HepG2 (cell line): ENCODE results near the gene SFXN5. TPM values are rescaled to one million over a fixed set of nuclear protein-coding genes. Genes with fewer than 3 reads are reported as not detected.

Experiments used
- CBX5 ChIP-seq: sonication (generic); formaldehyde crosslinking; IDR thresholded peaks from 2 replicates; pipeline ENCODE4 v1.4.0; 2020; ENCODE audit warnings: missing genetic modification reagents, borderline replicate concordance
- EED ChIP-seq: sonication (generic); formaldehyde crosslinking; IDR thresholded peaks from 2 replicates; pipeline ENCODE4 v1.5.0; 2020; ENCODE audit warnings: mild to moderate bottlenecking, missing genetic modification reagents
- EP300 ChIP-seq, 3 experiments: sonication (generic) in 1 of 3; formaldehyde crosslinking in 1 of 3; IDR thresholded peaks; 2 replicates each; pipeline versions ENCODE4 v1.5.1 to v1.6.1; 2011 to 2020; ENCODE audit warnings: low read depth in 2 of 3, low read length in 2 of 3, borderline replicate concordance in 1 of 3, improper control_type of control experiment in 1 of 3, mild to moderate bottlenecking in 1 of 3, missing genetic modification reagents in 1 of 3, moderate library complexity in 1 of 3
- ESRRA ChIP-seq: sonication (generic); formaldehyde crosslinking; IDR thresholded peaks from 2 replicates; pipeline ENCODE4 v1.5.1; 2020; ENCODE audit warnings: mild to moderate bottlenecking, low read depth, missing genetic modification reagents
- KDM2A ChIP-seq: sonication (generic); formaldehyde crosslinking; IDR thresholded peaks from 2 replicates; pipeline ENCODE4 v1.4.0; 2020; ENCODE audit warnings: low read depth, missing genetic modification reagents, borderline replicate concordance
- MED13 ChIP-seq: sonication (generic); formaldehyde crosslinking; IDR thresholded peaks from 2 replicates; pipeline ENCODE4 v1.5.0; 2020; ENCODE audit warnings: missing genetic modification reagents
- MXD4 ChIP-seq: IDR thresholded peaks from 2 replicates; pipeline ENCODE4 v1.6.1; 2016; ENCODE audit warnings: mild to moderate bottlenecking, missing biosample characterization, missing genetic modification reagents
- NBN ChIP-seq: fragments of 450-650 bp; conservative IDR thresholded peaks from 2 replicates; pipeline ENCODE4 v1.6.1; 2017
- POLR2A ChIP-seq, 2 experiments: IDR thresholded peaks; 2 replicates each; pipeline ENCODE4 v1.6.1; 2011; ENCODE audit warnings: low read depth in 2 of 2, low read length in 2 of 2, mild to moderate bottlenecking in 1 of 2, moderate library complexity in 1 of 2; ENCODE audit not compliant: insufficient read depth in 1 of 2
- PPARG ChIP-seq: conservative IDR thresholded peaks from 2 replicates; pipeline ENCODE4 v1.6.1; 2016; ENCODE audit warnings: missing biosample characterization, missing genetic modification reagents
- RELA ChIP-seq: sonication (generic); formaldehyde crosslinking; IDR thresholded peaks from 2 replicates; pipeline ENCODE4 v1.4.0; 2020; ENCODE audit warnings: missing genetic modification reagents
- REPIN1 ChIP-seq: sonication (generic); formaldehyde crosslinking; IDR thresholded peaks from 2 replicates; pipeline ENCODE4 v1.8.0; 2022; ENCODE audit warnings: missing genetic modification reagents, low read depth, mild to moderate bottlenecking, borderline replicate concordance
- SIN3B ChIP-seq: fragments of 150-350 bp; IDR thresholded peaks from 2 replicates; pipeline ENCODE4 v1.6.1; 2014; ENCODE audit warnings: low read length
- SMAD9 ChIP-seq: sonication (generic); formaldehyde crosslinking; IDR thresholded peaks from 2 replicates; pipeline ENCODE4 v1.5.1; 2020; ENCODE audit warnings: mild to moderate bottlenecking, missing genetic modification reagents
- SMC3 ChIP-seq: IDR thresholded peaks from 2 replicates; pipeline ENCODE4 v1.6.1; 2011; ENCODE audit warnings: low read length, improper control_type of control experiment
- SSRP1 ChIP-seq: IDR thresholded peaks from 2 replicates; pipeline ENCODE4 v1.6.1; 2016; ENCODE audit warnings: control low read depth
- ZBTB1 ChIP-seq: sonication (generic); formaldehyde crosslinking; IDR thresholded peaks from 2 replicates; pipeline ENCODE4 v1.4.0; 2020; ENCODE audit warnings: missing genetic modification reagents, borderline replicate concordance
- ZNF207 ChIP-seq: fragments of 450-650 bp; IDR thresholded peaks from 2 replicates; pipeline ENCODE4 v1.6.1; 2016; ENCODE audit warnings: antibody characterized with exemption, borderline replicate concordance
- ZNF335 ChIP-seq: sonication (generic); formaldehyde crosslinking; IDR thresholded peaks from 2 replicates; pipeline ENCODE4 v1.4.0; 2020; ENCODE audit warnings: missing genetic modification reagents
- ZNF484 ChIP-seq: sonication (generic); formaldehyde crosslinking; IDR thresholded peaks from 2 replicates; pipeline ENCODE4 v1.5.1; 2020; ENCODE audit warnings: mild to moderate bottlenecking, low read depth, missing genetic modification reagents, borderline replicate concordance
- ZNF615 ChIP-seq: sonication (generic); formaldehyde crosslinking; IDR thresholded peaks from 2 replicates; pipeline ENCODE4 v1.5.0; 2020; ENCODE audit warnings: mild to moderate bottlenecking, missing genetic modification reagents, borderline replicate concordance
- ZNF644 ChIP-seq: IDR thresholded peaks from 2 replicates; pipeline ENCODE4 v1.6.1; 2016; ENCODE audit warnings: low read depth
- ZNF878 ChIP-seq: sonication (generic); formaldehyde crosslinking; IDR thresholded peaks from 2 replicates; pipeline ENCODE4 v1.8.1; 2023; ENCODE audit warnings: mild to moderate bottlenecking, missing genetic modification reagents, moderate library complexity
- polyA plus RNA-seq, 8 experiments: library from polyadenylated mRNA; depleted of rRNA in 3 of 8; stranded (reverse) in 7 of 8; unstranded in 1 of 8; fragments of >200 nt; fragmentation: Illumina TruSeq in 4 of 8; extraction: Trizol in 4 of 8; gene quantifications; 2 replicates each; pipeline versions ENCODE4 v1.2.1 to v1.2.3, GENCODE V29; 2011 to 2016; ENCODE audit warnings: low read depth in 4 of 8, missing spikeins in 1 of 8, mixed read lengths in 1 of 8; ENCODE audit not compliant: insufficient read depth in 1 of 8
- total RNA-seq, 5 experiments: library from RNA; depleted of rRNA; stranded (reverse); fragments of >200 nt; fragmentation: Illumina TruSeq; extraction: Trizol; gene quantifications; 2 replicates each; pipeline ENCODE4 v1.2.3, GENCODE V29; 2016; ENCODE audit warnings: low read depth in 1 of 5
- TF ChIP-seq, protein P1 (sequence below): sonication (generic); formaldehyde crosslinking; IDR thresholded peaks from 2 replicates; pipeline ENCODE4 v1.4.0; 2020; ENCODE audit warnings: mild to moderate bottlenecking, missing genetic modification reagents
- TF ChIP-seq, protein P2 (sequence below): sonication (generic); IDR thresholded peaks from 2 replicates; pipeline ENCODE4 v1.6.1; 2016; ENCODE audit warnings: low read depth, borderline replicate concordance
- TF ChIP-seq, protein P3 (sequence below): sonication (generic); formaldehyde crosslinking; IDR thresholded peaks from 2 replicates; pipeline ENCODE4 v1.4.0; 2020; ENCODE audit warnings: mild to moderate bottlenecking, missing genetic modification reagents
- TF ChIP-seq, protein P4 (sequence below): sonication (generic); formaldehyde crosslinking; IDR thresholded peaks from 2 replicates; pipeline ENCODE4 v1.4.0; 2020; ENCODE audit warnings: mild to moderate bottlenecking, low read depth, missing genetic modification reagents
- TF ChIP-seq, protein P5 (sequence below): IDR thresholded peaks from 2 replicates; pipeline ENCODE4 v1.6.1; 2016; ENCODE audit warnings: missing compliant biosample characterization, missing genetic modification reagents, borderline replicate concordance
- TF ChIP-seq, protein P6 (sequence below): sonication (generic); formaldehyde crosslinking; IDR thresholded peaks from 2 replicates; pipeline ENCODE4 v1.8.0; 2022; ENCODE audit warnings: missing genetic modification reagents, mild to moderate bottlenecking, inconsistent platforms, borderline replicate concordance

Gene SFXN5
- total and polyA plus RNA-seq, 2 of the 13 experiments (the other 11 are each of a cell fraction or from before 2014, with no cell fraction given), result 34.9 to 37.4 TPM

DNA sequence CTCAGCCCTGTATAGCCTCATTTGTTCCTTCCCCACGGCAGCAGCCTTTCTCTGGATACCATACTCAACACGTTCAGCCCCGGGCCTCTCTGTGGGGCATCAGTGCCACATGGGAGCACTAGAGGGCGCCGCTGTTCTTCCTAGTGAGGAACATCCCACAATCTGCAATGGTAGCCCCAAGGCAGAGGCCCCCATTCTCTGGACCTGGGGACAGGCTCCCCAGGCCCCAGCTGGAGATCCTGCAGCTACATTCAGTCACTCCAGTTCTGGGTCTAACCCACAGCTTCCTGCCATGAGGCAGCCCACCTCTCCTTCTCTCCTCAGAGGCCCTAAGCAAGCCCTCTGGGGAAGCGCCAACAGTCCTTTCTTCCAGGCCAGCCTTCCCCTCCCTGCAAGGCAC lies 14.2 kb upstream of the SFXN5 start (continued):
- TF ChIP-seq, protein P1, sequence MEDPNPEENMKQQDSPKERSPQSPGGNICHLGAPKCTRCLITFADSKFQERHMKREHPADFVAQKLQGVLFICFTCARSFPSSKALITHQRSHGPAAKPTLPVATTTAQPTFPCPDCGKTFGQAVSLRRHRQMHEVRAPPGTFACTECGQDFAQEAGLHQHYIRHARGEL (CRISPR knock-in tag), result no peak
- TF ChIP-seq KDM2A (peak; percentile 79; the same call in 1 of the 2 replicates), ZNF615 (CRISPR knock-in tag) (no peak), POLR2A (IDR thresholded peaks at IDR 0.05; ENCODE audit: insufficient read depth in 1 of 2, low read depth in 2 of 2, low read length in 2 of 2) (no peak), RELA (no peak), SSRP1 (no peak), SMC3 (peak; percentile 99), EED (CRISPR knock-in tag) (no peak), ESRRA (CRISPR knock-in tag) (no peak), MXD4 (CRISPR knock-in tag) (no peak), ZNF484 (CRISPR knock-in tag) (no peak), ZNF335 (CRISPR knock-in tag) (no peak), PPARG (CRISPR knock-in tag) (no peak), NBN (no peak), ZNF207 (no peak), EP300 (IDR thresholded peaks at IDR 0.05; ENCODE audit: low read depth in 2 of 2, low read length in 2 of 2) (no peak), EP300 (CRISPR knock-in tag; IDR thresholded peaks at IDR 0.05; ENCODE audit: borderline replicate concordance) (peak; percentile 31; the same call in 1 of the 2 replicates), ZBTB1 (CRISPR knock-in tag) (no peak), MED13 (no peak), SMAD9 (CRISPR knock-in tag) (no peak), ZNF644 (CRISPR knock-in tag) (no peak), SIN3B (no peak), ZNF878 (CRISPR knock-in tag) (no peak), REPIN1 (CRISPR knock-in tag) (no peak; the same call in 1 of the 2 replicates), CBX5 (CRISPR knock-in tag) (no peak)
- TF ChIP-seq, protein P2, sequence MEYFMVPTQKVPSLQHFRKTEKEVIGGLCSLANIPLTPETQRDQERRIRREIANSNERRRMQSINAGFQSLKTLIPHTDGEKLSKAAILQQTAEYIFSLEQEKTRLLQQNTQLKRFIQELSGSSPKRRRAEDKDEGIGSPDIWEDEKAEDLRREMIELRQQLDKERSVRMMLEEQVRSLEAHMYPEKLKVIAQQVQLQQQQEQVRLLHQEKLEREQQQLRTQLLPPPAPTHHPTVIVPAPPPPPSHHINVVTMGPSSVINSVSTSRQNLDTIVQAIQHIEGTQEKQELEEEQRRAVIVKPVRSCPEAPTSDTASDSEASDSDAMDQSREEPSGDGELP, result 0 out of 2 replicates have a peak, but pooled peaks have one; percentile 8
- TF ChIP-seq, protein P3, sequence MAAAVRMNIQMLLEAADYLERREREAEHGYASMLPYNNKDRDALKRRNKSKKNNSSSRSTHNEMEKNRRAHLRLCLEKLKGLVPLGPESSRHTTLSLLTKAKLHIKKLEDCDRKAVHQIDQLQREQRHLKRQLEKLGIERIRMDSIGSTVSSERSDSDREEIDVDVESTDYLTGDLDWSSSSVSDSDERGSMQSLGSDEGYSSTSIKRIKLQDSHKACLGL, result no peak
- TF ChIP-seq, protein P4, sequence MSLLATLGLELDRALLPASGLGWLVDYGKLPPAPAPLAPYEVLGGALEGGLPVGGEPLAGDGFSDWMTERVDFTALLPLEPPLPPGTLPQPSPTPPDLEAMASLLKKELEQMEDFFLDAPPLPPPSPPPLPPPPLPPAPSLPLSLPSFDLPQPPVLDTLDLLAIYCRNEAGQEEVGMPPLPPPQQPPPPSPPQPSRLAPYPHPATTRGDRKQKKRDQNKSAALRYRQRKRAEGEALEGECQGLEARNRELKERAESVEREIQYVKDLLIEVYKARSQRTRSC (CRISPR knock-in tag), result no peak
- TF ChIP-seq, protein P5, sequence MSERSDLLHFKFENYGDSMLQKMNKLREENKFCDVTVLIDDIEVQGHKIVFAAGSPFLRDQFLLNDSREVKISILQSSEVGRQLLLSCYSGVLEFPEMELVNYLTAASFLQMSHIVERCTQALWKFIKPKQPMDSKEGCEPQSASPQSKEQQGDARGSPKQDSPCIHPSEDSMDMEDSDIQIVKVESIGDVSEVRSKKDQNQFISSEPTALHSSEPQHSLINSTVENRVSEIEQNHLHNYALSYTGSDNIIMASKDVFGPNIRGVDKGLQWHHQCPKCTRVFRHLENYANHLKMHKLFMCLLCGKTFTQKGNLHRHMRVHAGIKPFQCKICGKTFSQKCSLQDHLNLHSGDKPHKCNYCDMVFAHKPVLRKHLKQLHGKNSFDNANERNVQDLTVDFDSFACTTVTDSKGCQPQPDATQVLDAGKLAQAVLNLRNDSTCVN, result no peak
- TF ChIP-seq, protein P6, sequence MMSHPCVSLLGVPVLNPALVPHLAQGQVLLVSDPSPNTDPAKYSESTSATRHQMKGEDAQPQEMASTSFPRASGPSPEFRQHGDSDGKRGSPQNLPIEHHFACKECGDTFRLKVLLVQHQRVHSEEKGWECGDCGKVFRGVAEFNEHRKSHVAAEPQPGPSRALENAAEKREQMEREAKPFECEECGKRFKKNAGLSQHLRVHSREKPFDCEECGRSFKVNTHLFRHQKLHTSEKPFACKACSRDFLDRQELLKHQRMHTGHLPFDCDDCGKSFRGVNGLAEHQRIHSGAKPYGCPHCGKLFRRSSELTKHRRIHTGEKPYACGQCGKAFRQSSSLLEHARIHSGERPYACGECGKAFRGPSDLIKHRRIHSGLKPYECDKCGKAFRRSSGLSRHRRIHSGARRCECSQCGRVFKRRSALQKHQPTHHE (CRISPR knock-in tag), result no peak
